ENCODE measurements around the gene SLC7A9.

Gene SLC7A9

GRCh38 chr19:32828139-32828538, 41.4 kb downstream of the SLC7A9 start:
- Histone ChIP-seq H3K4me1 (ENCODE audit: control insufficient read depth, insufficient read depth, low read length) (peaks cover 22% of the 10 kb centered on the region), H3K27me3 (ENCODE audit: control insufficient read depth, insufficient read depth, low read length) (no peaks in the 10 kb centered on the region), H3K36me3 (ENCODE audit: control insufficient read depth, insufficient read depth, low read length) (no peaks in the 10 kb centered on the region), H3K4me3 (ENCODE audit: low read depth, low read length) (no peak overlapping the region), H3K27ac (ENCODE audit: low read depth, low read length) (no peak overlapping the region), H3K9me3 (ENCODE audit: control insufficient read depth, insufficient read depth, low read depth, low read length) (no peaks in the 10 kb centered on the region), H3K9ac (ENCODE audit: low read length) (no peak overlapping the region)

DNA sequence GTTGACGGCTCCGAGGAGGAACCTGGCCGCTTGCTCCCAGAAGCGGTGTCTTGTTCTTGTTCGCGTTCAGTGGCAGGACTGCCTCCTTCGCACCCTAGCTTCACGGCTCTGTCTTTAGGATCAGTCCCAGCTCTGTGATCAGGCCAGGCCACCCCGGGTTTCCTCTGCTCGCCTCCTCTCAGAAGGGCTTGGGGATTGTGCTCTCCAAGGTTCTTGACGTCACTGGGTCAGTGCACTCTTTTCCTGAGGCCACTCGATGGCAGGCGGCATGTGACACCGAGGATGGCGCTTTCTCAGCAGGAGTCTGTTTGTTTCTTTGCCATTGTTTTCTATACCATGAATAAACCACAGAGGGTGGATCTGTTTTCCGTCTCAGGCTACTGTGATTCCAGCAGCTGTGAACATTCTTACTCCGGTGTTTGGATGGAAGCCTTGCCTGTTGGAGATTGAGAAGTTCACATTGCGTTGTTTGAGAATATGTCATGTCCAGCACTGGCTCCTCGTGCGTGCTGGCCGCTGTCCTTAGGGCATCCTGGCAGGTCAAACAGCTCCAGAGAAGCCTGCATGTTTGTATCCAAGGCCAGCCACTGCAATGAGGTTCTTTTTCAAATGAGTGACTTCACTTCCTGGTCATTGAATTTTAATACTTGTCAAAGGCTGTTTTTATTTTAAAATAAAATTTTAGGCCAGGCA, 44.5 kb downstream of the SLC7A9 start:
- H3K27me3 ChIP-seq (ENCODE audit: control insufficient read depth, insufficient read depth, low read length): no peaks in the 10 kb centered on the region
- peaks cover 23% of the 10 kb centered on the region for H3K4me1 ChIP-seq (ENCODE audit: control insufficient read depth, insufficient read depth, low read length)
- no peak overlapping the region for H3K4me3 ChIP-seq (ENCODE audit: low read depth, low read length)
- no peak overlapping the region for H3K27ac ChIP-seq (ENCODE audit: low read depth, low read length)
- no peak overlapping the region for H3K9ac ChIP-seq (ENCODE audit: low read length)
- H3K9me3 ChIP-seq (ENCODE audit: control insufficient read depth, insufficient read depth, low read depth, low read length): no peaks in the 10 kb centered on the region
- no peaks in the 10 kb centered on the region for H3K36me3 ChIP-seq (ENCODE audit: control insufficient read depth, insufficient read depth, low read length)

DNA sequence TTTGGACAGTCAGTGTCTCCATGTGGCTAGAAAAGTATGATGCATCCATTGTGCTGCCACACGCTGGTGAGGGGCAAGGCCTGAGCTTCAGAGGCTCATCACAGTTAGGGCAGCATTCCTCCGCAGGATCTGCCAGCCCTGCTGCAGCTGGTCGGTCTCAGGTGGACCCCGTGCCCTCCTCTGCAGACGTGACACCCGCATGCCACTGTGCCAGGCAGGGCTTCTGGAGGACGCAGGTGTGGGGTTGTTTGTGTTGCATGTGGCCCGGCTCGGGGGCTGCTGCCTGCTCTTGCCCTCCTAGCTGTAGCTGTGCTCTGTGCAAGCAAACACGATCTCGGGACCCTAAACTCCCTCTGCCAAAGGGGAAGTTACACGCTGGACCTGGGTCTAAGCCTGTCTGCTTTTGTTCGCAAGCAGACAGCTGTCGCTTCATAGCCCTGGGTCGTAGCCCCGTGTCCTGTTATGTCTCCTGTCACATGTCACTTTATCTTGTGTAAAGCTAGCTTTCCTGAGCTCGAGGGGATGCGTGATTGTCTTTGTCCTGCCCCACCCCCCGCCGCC, 45.3 kb downstream of the SLC7A9 start:
- Histone ChIP-seq H3K4me3 (ENCODE audit: low read depth, low read length) (no peak overlapping the region), H3K4me1 (ENCODE audit: control insufficient read depth, insufficient read depth, low read length) (peaks cover 28% of the 10 kb centered on the region), H3K9ac (ENCODE audit: low read length) (no peak overlapping the region), H3K9me3 (ENCODE audit: control insufficient read depth, insufficient read depth, low read depth, low read length) (no peaks in the 10 kb centered on the region), H3K36me3 (ENCODE audit: control insufficient read depth, insufficient read depth, low read length) (no peaks in the 10 kb centered on the region), H3K27ac (ENCODE audit: low read depth, low read length) (no peak overlapping the region), H3K27me3 (ENCODE audit: control insufficient read depth, insufficient read depth, low read length) (no peaks in the 10 kb centered on the region)

DNA sequence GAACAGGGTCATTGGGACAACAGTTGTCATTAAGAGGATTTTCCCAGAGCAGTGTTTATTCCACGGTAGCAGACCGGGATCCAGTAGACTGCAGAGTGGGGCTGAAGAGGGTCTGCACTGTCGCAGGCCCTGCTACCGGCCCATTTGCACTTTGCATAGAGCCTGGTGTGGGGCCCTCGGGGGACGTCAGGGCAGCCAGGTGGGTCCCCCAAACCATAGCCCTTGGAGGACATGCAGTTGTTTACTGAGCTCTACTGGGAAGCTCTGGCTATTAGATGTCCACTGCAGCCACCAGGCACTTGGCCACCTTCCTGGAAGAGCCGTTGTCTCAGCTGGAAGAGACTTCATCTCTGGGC, 45.8 kb downstream of the SLC7A9 start:
- no peak overlapping the region for H3K27ac ChIP-seq (ENCODE audit: low read depth, low read length)

DNA sequence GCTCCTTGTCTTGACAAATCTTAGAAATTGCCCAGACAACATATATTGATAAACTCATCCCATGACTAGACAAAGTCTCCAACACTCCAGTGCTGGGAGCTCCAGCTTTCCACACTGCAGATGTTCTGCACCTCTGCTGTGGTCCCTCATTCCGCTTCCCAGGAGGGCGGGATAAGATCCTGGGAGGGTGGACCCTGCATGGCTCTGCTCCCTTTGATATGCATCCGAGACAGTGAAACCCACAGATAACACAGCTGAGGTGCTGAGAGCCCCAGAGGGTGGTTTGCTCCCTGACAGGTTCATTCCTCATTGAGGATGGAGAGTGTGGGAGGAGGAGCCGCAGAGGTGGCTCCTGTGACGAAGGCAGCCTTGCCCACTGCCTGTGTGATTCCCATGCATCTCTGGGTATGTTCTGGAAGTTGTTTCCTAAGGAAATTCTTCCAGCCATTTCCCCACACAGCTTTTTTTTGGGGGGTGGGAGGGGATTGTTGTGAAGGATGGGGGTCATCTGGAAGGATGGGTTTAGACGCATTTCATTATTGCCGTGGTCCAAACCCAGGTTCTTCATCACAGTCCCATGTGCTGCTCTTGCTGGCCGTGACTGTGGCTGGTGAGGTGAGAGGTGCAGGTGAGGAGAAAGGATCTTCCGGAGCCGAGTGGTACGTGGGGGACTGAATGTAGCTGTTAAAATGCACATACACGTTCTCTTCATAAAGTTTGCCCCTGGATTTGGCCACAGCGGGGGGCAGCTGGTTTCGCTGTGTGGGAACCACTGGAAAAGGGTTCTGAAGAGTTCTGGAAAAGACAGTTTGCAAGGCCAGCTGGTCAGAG, 46.4 kb downstream of the SLC7A9 start:
- Histone ChIP-seq H3K36me3 (ENCODE audit: control insufficient read depth, insufficient read depth, low read length) (no peaks in the 10 kb centered on the region), H3K9ac (ENCODE audit: low read length) (no peak overlapping the region), H3K27ac (ENCODE audit: low read depth, low read length) (no peak overlapping the region), H3K4me3 (ENCODE audit: low read depth, low read length) (no peak overlapping the region), H3K9me3 (ENCODE audit: control insufficient read depth, insufficient read depth, low read depth, low read length) (no peaks in the 10 kb centered on the region), H3K4me1 (ENCODE audit: control insufficient read depth, insufficient read depth, low read length) (peaks cover 22% of the 10 kb centered on the region), H3K27me3 (ENCODE audit: control insufficient read depth, insufficient read depth, low read length) (no peaks in the 10 kb centered on the region)

More for the DNA sequence above, 45.8 kb downstream of the SLC7A9 start:
- no peak overlapping the region for H3K9ac ChIP-seq (ENCODE audit: low read length)
- no peaks in the 10 kb centered on the region for H3K27me3 ChIP-seq (ENCODE audit: control insufficient read depth, insufficient read depth, low read length)
- no peaks in the 10 kb centered on the region for H3K36me3 ChIP-seq (ENCODE audit: control insufficient read depth, insufficient read depth, low read length)
- H3K4me3 ChIP-seq (ENCODE audit: low read depth, low read length): no peak overlapping the region
- H3K9me3 ChIP-seq (ENCODE audit: control insufficient read depth, insufficient read depth, low read depth, low read length): no peaks in the 10 kb centered on the region
- peaks cover 28% of the 10 kb centered on the region for H3K4me1 ChIP-seq (ENCODE audit: control insufficient read depth, insufficient read depth, low read length)

DNA sequence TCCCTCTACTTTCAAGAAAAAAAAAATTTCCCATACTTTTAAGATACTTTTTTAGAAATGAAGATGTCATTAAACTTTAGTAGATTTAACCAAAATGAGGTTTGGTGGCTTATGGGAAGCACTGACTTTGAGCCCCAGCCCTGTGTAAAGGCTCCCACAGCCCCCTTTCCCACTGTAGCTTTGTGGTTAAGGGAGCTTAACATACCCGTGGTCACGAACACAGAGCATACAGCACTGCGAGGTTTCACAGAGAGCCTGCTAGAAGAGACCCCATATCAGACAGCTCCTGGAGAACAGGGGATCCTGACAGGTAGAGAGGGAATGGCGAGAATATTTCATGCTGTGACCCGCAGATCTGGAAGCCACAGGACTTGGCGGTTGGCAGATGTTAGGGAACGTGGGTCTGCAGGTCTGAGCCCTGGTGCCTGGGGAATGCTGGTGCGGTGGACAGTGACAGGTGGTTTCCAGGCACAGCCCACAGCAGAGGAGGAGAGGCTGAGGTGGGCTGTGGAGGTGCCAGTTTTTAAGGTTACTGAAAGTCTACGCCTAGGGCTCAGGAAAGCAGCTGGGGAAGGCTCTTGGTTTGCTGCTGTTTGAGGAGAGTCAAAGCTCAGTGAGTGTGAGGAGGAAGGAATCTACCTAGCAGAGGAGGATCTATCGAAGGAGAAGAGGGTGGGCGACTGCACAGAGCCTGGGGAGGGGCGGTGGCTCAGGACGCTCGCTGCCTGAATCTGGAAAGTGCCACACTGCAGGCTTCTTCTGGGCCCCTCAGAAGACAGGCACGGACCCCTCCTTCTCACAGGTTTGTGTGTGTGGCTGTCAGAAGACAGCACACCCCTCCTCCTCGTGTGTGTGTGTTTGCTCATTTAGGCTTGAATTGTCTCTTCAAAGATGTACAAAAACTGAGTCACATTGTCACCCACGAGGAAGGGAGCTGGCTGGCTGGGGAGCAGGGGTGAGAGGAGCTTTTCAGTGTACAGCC, 49.9 kb downstream of the SLC7A9 start:
- H3K9ac ChIP-seq (ENCODE audit: low read length): no peak overlapping the region

GRCh38 chr19:32818536-32818935, 51.0 kb downstream of the SLC7A9 start:
- H3K27ac ChIP-seq (ENCODE audit: low read depth, low read length): no peak overlapping the region
- peaks cover 22% of the 10 kb centered on the region for H3K4me1 ChIP-seq (ENCODE audit: control insufficient read depth, insufficient read depth, low read length)
- no peak overlapping the region for H3K4me3 ChIP-seq (ENCODE audit: low read depth, low read length)
- H3K9me3 ChIP-seq (ENCODE audit: control insufficient read depth, insufficient read depth, low read depth, low read length): no peaks in the 10 kb centered on the region
- H3K9ac ChIP-seq (ENCODE audit: low read length): no peak overlapping the region
- no peaks in the 10 kb centered on the region for H3K27me3 ChIP-seq (ENCODE audit: control insufficient read depth, insufficient read depth, low read length)
- no peaks in the 10 kb centered on the region for H3K36me3 ChIP-seq (ENCODE audit: control insufficient read depth, insufficient read depth, low read length)

More for the DNA sequence above, 49.9 kb downstream of the SLC7A9 start:
- Histone ChIP-seq H3K4me1 (ENCODE audit: control insufficient read depth, insufficient read depth, low read length) (peaks cover 30% of the 10 kb centered on the region), H3K27me3 (ENCODE audit: control insufficient read depth, insufficient read depth, low read length) (no peaks in the 10 kb centered on the region), H3K36me3 (ENCODE audit: control insufficient read depth, insufficient read depth, low read length) (no peaks in the 10 kb centered on the region), H3K9me3 (ENCODE audit: control insufficient read depth, insufficient read depth, low read depth, low read length) (no peaks in the 10 kb centered on the region), H3K4me3 (ENCODE audit: low read depth, low read length) (no peak overlapping the region), H3K27ac (ENCODE audit: low read depth, low read length) (no peak overlapping the region)

- H3K27ac ChIP-seq (ENCODE audit: low read depth, low read length): no peak overlapping the region
- no peaks in the 10 kb centered on the region for H3K9me3 ChIP-seq (ENCODE audit: control insufficient read depth, insufficient read depth, low read depth, low read length)
- no peaks in the 10 kb centered on the region for H3K27me3 ChIP-seq (ENCODE audit: control insufficient read depth, insufficient read depth, low read length)
- peaks cover 22% of the 10 kb centered on the region for H3K4me1 ChIP-seq (ENCODE audit: control insufficient read depth, insufficient read depth, low read length)
- no peaks in the 10 kb centered on the region for H3K36me3 ChIP-seq (ENCODE audit: control insufficient read depth, insufficient read depth, low read length)
- H3K4me3 ChIP-seq (ENCODE audit: low read depth, low read length): no peak overlapping the region
- no peak overlapping the region for H3K9ac ChIP-seq (ENCODE audit: low read length)
Observed at GRCh38 chr19:32817569-32818476, 51.7 kb downstream of the SLC7A9 start.

DNA sequence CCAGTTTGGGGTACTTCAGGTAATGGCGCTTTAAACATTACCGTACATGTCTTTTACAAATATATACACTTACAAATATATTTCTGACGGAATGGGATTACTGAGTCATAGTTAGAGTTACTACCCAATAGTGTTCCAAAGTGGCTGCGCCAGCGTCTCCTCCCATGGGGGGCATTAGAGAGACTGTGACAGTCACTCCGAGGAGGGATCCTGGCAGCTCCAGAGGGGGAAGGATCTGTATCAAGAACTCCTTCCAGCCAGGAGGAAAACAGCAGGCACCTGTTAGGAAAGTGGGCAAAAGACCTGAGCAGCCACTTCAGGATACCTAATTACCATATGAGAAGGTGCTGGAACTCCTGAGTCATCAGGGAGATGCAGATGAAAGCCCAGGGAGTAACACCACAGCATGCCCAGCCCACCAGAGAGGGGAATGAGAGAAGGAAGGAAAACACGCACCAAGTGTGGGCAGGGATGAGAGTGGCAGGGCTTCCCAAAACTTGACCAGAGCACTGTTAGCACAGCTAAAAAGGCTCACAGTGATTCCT, 52.9 kb downstream of the SLC7A9 start:
- H3K4me1 ChIP-seq (ENCODE audit: control insufficient read depth, insufficient read depth, low read length): peaks cover 22% of the 10 kb centered on the region
- H3K27me3 ChIP-seq (ENCODE audit: control insufficient read depth, insufficient read depth, low read length): no peaks in the 10 kb centered on the region
- H3K9ac ChIP-seq (ENCODE audit: low read length): no peak overlapping the region
- H3K36me3 ChIP-seq (ENCODE audit: control insufficient read depth, insufficient read depth, low read length): no peaks in the 10 kb centered on the region
- H3K9me3 ChIP-seq (ENCODE audit: control insufficient read depth, insufficient read depth, low read depth, low read length): no peaks in the 10 kb centered on the region
- H3K4me3 ChIP-seq (ENCODE audit: low read depth, low read length): no peak overlapping the region
- no peak overlapping the region for H3K27ac ChIP-seq (ENCODE audit: low read depth, low read length)

DNA sequence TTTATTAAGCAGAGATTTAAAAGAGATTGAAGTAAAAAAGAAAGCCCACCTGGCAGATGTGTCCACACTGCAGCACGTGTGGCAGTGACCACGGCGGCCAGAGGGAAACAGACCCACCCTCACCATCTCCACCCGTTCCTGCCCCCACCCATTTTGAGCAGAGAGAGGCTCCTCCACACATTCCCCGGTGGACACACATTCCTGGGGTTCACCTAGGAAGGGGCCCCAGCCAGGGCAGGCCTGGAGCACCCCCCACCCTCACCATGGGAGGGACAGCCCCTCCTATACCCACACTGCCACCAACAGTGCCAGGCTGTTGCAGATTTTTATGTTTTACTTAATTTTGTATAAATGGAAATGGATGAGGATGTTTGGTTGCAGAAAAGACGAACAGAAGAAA, 54.9 kb downstream of the SLC7A9 start:
- Histone ChIP-seq H3K4me1 (ENCODE audit: control insufficient read depth, insufficient read depth, low read length) (peaks cover 17% of the 10 kb centered on the region), H3K4me3 (ENCODE audit: low read depth, low read length) (no peak overlapping the region), H3K36me3 (ENCODE audit: control insufficient read depth, insufficient read depth, low read length) (no peaks in the 10 kb centered on the region), H3K27me3 (ENCODE audit: control insufficient read depth, insufficient read depth, low read length) (no peaks in the 10 kb centered on the region), H3K27ac (ENCODE audit: low read depth, low read length) (no peak overlapping the region), H3K9me3 (ENCODE audit: control insufficient read depth, insufficient read depth, low read depth, low read length) (no peaks in the 10 kb centered on the region), H3K9ac (ENCODE audit: low read length) (no peak overlapping the region)
